Progenitor cell of endocrine pancreas (in vitro differentiated cells): ENCODE measurements around the gene DDX6. TPM values are rescaled to one million over a fixed set of nuclear protein-coding genes. Genes with fewer than 3 reads are reported as not detected.

Experiments used
- DNase-seq: peaks from one replicate; pipeline ENCODE4 v3.0.0; 2021; ENCODE audit warnings: low spot score; ENCODE audit not compliant: unreplicated experiment
- H3K27ac Mint-ChIP-seq: 2 replicates; pipeline ENCODE4 v1.8.0; 2021; ENCODE audit warnings: mild to moderate bottlenecking, moderate library complexity, mixed read lengths
- H3K27me3 Mint-ChIP-seq: 2 replicates; pipeline ENCODE4 v1.8.0; 2021; ENCODE audit warnings: mixed read lengths
- H3K36me3 Mint-ChIP-seq: 2 replicates; pipeline ENCODE4 v1.8.0; 2022; ENCODE audit warnings: mixed read lengths; ENCODE audit not compliant: insufficient read depth
- H3K4me1 Mint-ChIP-seq: 2 replicates; pipeline ENCODE4 v1.8.0; 2021; ENCODE audit warnings: low read depth, mixed read lengths
- H3K4me3 Mint-ChIP-seq: 2 replicates; pipeline ENCODE4 v1.8.0; 2021; ENCODE audit warnings: low read depth, mild to moderate bottlenecking, moderate library complexity, mixed read lengths
- H3K9me3 Mint-ChIP-seq: 2 replicates; pipeline ENCODE4 v1.8.0; 2021; ENCODE audit warnings: low read depth, mixed read lengths
- total RNA-seq: library from RNA; stranded (reverse); gene quantifications from 2 replicates; pipeline ENCODE4 v1.2.1, GENCODE V29; 2021
- TF ChIP-seq, protein P1 (sequence below): fragments of 200-600 bp; sonication (generic); IDR thresholded peaks from one replicate; pipeline ENCODE4 v1.5.0; 2021; ENCODE audit warnings: antibody characterized with exemption, mild to moderate bottlenecking; ENCODE audit not compliant: unreplicated experiment

DDX6 gene
- total RNA-seq, 1 donor from 2014 or later: 188 TPM

DNA sequence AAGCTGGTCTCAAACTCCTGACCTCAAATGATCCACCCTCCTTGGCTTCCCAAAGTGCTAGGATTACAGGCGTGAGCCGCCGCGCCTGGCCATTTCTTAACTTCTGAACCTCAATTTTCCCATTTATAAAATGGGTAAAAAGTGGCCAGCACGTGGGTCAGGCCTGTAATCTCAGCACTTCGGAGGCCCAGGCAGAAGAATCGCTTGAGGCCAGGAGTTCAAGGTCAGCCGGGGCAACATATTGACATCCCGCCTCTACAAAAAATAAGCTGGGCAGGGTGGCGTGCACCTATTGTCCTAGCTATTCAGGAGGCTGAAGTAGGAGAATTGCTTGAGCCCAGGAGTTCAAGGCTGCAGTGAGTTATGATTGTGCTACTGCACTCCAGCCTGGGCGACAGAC is 6.5 kb upstream of the DDX6 start:
- no peaks in the 10 kb centered on the region for H3K9me3 Mint-ChIP-seq
- H3K4me3 Mint-ChIP-seq: no peak overlapping the region
- H3K4me1 Mint-ChIP-seq: peaks cover 21% of the 10 kb centered on the region
- no peak overlapping the region for H3K27ac Mint-ChIP-seq
- TF ChIP-seq, protein P1, sequence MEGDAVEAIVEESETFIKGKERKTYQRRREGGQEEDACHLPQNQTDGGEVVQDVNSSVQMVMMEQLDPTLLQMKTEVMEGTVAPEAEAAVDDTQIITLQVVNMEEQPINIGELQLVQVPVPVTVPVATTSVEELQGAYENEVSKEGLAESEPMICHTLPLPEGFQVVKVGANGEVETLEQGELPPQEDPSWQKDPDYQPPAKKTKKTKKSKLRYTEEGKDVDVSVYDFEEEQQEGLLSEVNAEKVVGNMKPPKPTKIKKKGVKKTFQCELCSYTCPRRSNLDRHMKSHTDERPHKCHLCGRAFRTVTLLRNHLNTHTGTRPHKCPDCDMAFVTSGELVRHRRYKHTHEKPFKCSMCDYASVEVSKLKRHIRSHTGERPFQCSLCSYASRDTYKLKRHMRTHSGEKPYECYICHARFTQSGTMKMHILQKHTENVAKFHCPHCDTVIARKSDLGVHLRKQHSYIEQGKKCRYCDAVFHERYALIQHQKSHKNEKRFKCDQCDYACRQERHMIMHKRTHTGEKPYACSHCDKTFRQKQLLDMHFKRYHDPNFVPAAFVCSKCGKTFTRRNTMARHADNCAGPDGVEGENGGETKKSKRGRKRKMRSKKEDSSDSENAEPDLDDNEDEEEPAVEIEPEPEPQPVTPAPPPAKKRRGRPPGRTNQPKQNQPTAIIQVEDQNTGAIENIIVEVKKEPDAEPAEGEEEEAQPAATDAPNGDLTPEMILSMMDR: no peak
- H3K27me3 Mint-ChIP-seq: no peaks in the 10 kb centered on the region
- H3K36me3 Mint-ChIP-seq: no peaks in the 10 kb centered on the region
- no peak for DNase-seq

DNA sequence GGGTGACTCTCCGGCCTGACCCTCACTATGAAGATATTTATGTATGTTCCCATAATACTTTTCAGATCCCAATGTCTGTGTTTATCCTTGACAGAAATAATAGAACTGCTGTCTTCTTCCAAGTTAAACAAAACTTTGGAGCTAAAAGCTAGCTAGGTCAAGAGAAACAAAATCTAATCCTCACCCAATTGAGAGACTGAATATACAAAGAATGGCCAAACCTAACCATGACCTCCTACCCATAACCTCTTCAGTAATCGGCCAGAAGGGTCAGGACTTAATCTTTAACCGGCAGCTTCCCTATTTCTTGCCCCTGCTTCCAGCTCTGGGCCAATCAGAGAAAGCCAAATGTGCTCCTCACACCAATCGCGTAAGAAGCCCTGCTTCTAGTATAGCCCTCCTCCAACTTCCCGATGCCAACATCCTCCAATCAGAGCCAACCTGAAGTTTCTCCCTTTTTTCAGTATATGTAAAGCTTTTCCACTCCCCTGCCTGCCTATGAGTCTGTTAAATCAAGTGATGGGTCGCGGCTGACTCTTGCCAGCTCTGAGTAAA is 1.7 kb upstream of the DDX6 start:
- peaks cover 27% of the 10 kb centered on the region for H3K4me1 Mint-ChIP-seq
- peak overlapping the region; percentile 96 for H3K4me3 Mint-ChIP-seq
- TF ChIP-seq, protein P1: no peak
- no peaks in the 10 kb centered on the region for H3K36me3 Mint-ChIP-seq
- H3K27me3 Mint-ChIP-seq: no peaks in the 10 kb centered on the region
- peak overlapping the region; percentile 100 for H3K27ac Mint-ChIP-seq
- peak; percentile 33 for DNase-seq
- H3K9me3 Mint-ChIP-seq: no peaks in the 10 kb centered on the region

DNA sequence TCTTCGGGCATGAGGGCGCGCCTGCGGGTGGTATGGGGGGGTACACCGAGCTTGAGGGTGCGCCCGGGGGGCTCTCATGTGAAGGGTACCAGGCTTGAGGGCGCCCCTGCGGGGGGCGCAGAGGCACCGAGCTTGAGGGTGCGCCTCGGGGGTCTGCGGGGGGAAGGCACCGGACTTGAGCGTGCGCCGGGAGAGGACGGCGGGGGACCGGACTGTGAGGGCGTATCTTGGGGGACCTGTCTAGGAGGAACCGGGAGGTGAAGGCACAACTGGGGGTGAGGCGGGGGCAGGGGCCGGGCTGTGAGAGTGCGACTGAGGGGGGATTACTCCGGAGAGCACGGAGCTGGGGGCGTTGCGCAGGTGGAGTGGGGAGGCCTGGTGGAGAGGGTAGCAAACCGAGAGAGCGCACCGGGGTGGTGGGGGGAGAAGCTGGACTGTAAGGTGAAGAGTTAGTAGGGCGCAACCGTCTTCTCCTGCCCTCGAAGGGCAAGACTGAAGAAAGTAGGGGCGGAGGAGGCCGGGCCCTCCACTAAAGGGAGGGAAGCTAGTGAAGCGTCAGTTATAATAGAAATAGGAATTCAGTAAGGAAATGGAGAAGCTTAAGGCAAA is 1.1 kb upstream of the DDX6 start:
- Mint-ChIP-seq H3K36me3 (no peaks in the 10 kb centered on the region), H3K4me3 (peak overlapping the region; percentile 96), H3K27me3 (no peaks in the 10 kb centered on the region), H3K9me3 (no peaks in the 10 kb centered on the region), H3K4me1 (peaks cover 27% of the 10 kb centered on the region), H3K27ac (peak overlapping the region; percentile 100)
- peak; percentile 14 for DNase-seq
- TF ChIP-seq, protein P1: no peak

DNA sequence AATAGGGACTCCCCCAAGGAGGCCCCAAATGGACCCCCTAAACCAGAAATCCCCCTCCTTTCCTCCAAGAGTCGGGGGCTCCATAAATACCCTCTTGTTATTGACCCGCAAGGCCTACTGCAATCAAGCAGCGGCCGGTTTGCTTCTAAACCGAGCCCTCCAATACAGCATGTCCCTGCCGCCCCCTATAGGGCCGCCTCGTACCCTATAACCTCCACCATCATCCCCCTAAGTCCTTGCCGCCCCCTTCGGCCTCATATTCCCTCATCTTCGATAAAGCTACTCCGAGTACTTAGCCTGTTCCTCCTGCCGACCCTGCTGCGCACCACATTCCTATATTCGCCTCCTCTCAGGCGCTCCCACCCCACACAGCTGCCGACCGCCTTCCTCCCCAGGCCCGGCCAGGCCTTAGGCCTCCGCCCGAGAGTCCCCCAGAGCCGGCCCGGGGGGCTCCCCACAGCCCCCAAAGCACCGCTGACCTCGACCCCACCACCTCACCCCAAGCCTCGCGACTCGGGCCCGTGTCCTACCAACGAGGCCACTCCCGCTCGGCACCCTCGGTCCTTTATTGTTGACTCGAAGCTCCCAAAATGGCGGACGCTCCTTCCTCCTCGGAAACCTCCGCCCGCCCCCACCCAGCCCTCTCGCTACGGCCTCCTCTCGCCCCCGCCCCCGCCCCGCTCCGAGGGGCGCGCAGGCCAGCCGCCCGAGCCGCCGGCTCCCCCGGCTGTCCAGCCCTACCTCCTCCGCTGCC is 430 bp downstream of the DDX6 start:
- H3K4me3 Mint-ChIP-seq: peak overlapping the region; percentile 96
- peak; percentile 51 for DNase-seq
- no peaks in the 10 kb centered on the region for H3K36me3 Mint-ChIP-seq
- no peaks in the 10 kb centered on the region for H3K9me3 Mint-ChIP-seq
- H3K27ac Mint-ChIP-seq: peak overlapping the region; percentile 100
- TF ChIP-seq, protein P1: peak; percentile 53
- H3K27me3 Mint-ChIP-seq: no peaks in the 10 kb centered on the region
- H3K4me1 Mint-ChIP-seq: peaks cover 30% of the 10 kb centered on the region

DNA sequence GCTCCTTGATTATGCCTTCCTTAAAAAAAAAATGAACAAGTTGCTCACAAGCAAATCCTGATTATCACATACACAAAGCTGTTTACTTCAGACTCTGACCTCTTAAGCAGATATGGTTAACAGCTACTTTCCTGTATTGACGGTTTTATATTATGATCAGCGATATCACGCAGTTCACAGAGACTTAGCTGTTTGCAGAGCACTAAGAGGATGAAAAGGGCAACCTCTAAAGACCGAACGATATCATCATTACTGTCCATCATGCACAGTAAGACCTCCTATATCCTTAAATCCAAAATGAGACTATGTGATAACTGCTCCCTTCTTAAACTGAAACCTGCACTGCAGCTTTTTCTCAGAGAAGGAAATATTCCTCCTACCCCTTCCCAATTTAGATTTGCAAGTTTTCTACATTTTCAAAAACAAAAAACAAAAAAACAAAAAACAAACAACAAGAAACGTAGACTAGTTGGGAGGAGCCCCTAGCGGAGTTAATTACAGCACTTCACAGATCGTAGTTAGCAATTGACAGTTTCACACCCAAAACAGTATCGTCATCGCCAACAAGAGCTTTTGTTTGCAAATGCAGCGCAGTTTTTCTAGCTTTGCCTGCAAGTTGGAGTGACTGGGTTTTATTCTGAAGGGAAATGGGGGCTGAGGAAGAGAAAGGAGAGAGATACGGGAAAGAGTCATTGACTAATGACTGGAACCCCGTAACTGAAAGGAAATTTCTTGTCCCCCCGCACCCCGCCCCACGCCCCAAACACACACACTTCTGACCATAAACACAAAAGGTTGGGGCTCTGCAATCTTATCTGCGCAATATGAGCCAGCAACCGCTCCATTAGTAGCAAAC is 1.2 kb downstream of the DDX6 start:
- peak overlapping the region; percentile 96 for H3K4me3 Mint-ChIP-seq
- DNase-seq: no peak
- TF ChIP-seq, protein P1: no peak
- peaks cover 30% of the 10 kb centered on the region for H3K4me1 Mint-ChIP-seq
- peak overlapping the region; percentile 100 for H3K27ac Mint-ChIP-seq
- no peaks in the 10 kb centered on the region for H3K9me3 Mint-ChIP-seq
- H3K36me3 Mint-ChIP-seq: no peaks in the 10 kb centered on the region
- H3K27me3 Mint-ChIP-seq: no peaks in the 10 kb centered on the region
